ENCODE results near the gene RBM22. TPM values are rescaled to one million over a fixed set of nuclear protein-coding genes. Genes with fewer than 3 reads are reported as not detected.

The RBM22 gene
- total and polyA plus RNA-seq, 10 of the 15 experiments (the other 5 are each of a cell fraction or from before 2014, with no cell fraction given): 26.3 to 66.4 (median 43.0) TPM

GRCh38 chr5:150645070-150645700 lies 55.7 kb downstream of the RBM22 start:
- Histone ChIP-seq H2AFZ (ENCODE audit: control insufficient read depth, low read depth, low read length) (no peak overlapping the region), H3K4me3 (no peak overlapping the region), H3K36me3 (ENCODE audit: control insufficient read depth in 2 of 2, insufficient read depth in 2 of 2, low read length in 1 of 2) (no peaks in the 10 kb centered on the region), H3K9me3 (replicated peaks; ENCODE audit: control insufficient read depth, insufficient read depth, low read length) (no peaks in the 10 kb centered on the region), H3K9ac (ENCODE audit: control insufficient read depth, insufficient read depth, low read length) (no peak overlapping the region), H3K27ac (ENCODE audit: control insufficient read depth, insufficient read depth) (no peak overlapping the region), H3K27me3 (replicated peaks in 1 of 2; ENCODE audit: control insufficient read depth in 2 of 2, insufficient read depth in 2 of 2, low read length in 1 of 2) (no peaks in the 10 kb centered on the region), H3K4me1 (ENCODE audit: control insufficient read depth, insufficient read depth, low read length) (no peaks in the 10 kb centered on the region), H4K20me1 (ENCODE audit: control insufficient read depth, insufficient read depth) (no peaks in the 10 kb centered on the region), H3K4me2 (ENCODE audit: control insufficient read depth, insufficient read depth) (no peak overlapping the region), H3K79me2 (ENCODE audit: control insufficient read depth, insufficient read depth, low read length) (no peaks in the 10 kb centered on the region)
- BruUV-seq (replicated peaks): no TSS peak
- SMC1A ChIA-PET (ENCODE audit: uncharacterized antibody, unreplicated experiment): interaction anchor here (1.0 to 2.3 kb wide), 6 partner anchors 9 to 101 kb away, joined by 3 to 7 read pairs (median 4); no protein-coding TSS in a partner anchor
- no peak for ATAC-seq
- 50% methylated on average over 4 of the region's 4 CpGs for WGBS (ENCODE audit: insufficient coverage, insufficient replicate concordance, low lambda C conversion rate, missing lambda C conversion rate)
- in situ Hi-C loops (cut with MboI): no loop called here
- POLR2A ChIA-PET: no interaction called here
- no peak for TF ChIP-seq HDGF (IDR thresholded peaks at IDR 0.05)
- no peak for TF ChIP-seq CBX3 (IDR thresholded peaks at IDR 0.05; ENCODE audit: borderline replicate concordance, low read depth)
- no peak for FAIRE-seq
- intact Hi-C loops (cut with micrococcal nuclease; ENCODE audit: unreplicated experiment): no loop called here
- RAD21 ChIA-PET (ENCODE audit: unreplicated experiment): interaction anchor here (1.5 kb wide), 1 partner anchor 89 kb away, joined by 5 read pairs; no protein-coding TSS in a partner anchor
- CTCF ChIA-PET: interaction anchor here (1.0 to 1.9 kb wide), 6 partner anchors 11 to 85 kb away, joined by 3 to 8 read pairs (median 4); no protein-coding TSS in a partner anchor
- no peak for DNase-seq (ENCODE audit: low read depth, low spot score)

DNA sequence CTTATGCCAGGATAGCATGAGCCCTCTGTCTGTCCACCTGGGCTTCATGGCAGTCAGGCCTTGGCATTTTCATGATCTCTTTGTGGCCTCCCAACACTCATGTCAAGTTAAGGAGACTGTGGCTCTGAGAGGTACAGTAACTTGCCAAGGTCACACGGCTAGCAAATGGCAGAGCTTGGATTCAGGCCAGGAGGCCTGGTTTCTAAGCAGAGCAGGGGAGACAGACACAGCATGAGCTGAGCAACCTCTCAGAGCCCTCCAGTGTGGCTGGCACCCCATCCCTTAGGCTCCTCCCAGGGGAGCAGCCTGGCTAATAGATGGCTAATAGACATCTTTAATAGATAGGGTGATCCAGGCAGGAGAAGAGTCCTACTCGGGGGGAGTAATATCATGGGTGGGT lies 56.3 kb downstream of the RBM22 start:
- no peaks in the 10 kb centered on the region for H3K9me3 ChIP-seq (replicated peaks; ENCODE audit: control insufficient read depth, insufficient read depth, low read length)
- H3K9ac ChIP-seq (ENCODE audit: control insufficient read depth, insufficient read depth, low read length): no peak overlapping the region
- ChIA-PET POLR2A (interaction anchor here (0.5 to 0.7 kb wide), 2 partner anchors 11 to 232 kb away, joined by 3 read pairs; partner anchors contain the start of gene CD74), RAD21 (ENCODE audit: unreplicated experiment) (interaction anchor here (0.6 to 1.9 kb wide), 4 partner anchors 18 to 158 kb away, joined by 3 to 9 read pairs (median 4); no protein-coding TSS in a partner anchor), SMC1A (ENCODE audit: uncharacterized antibody, unreplicated experiment) (interaction anchor here (1.3 to 2.3 kb wide), 4 partner anchors 9 to 100 kb away, joined by 4 to 7 read pairs (median 5); no protein-coding TSS in a partner anchor), CTCF (interaction anchor here (0.9 to 1.6 kb wide), 9 partner anchors 11 to 85 kb away, joined by 3 to 8 read pairs (median 4); no protein-coding TSS in a partner anchor)
- 24% methylated on average over 2 of the region's 2 CpGs for WGBS (ENCODE audit: insufficient coverage, insufficient replicate concordance, low lambda C conversion rate, missing lambda C conversion rate)
- no peak for FAIRE-seq
- ATAC-seq: peak; percentile 29
- H2AFZ ChIP-seq (ENCODE audit: control insufficient read depth, low read depth, low read length): no peak overlapping the region
- no peak for DNase-seq (ENCODE audit: low read depth, low spot score)
- BruUV-seq (replicated peaks): no TSS peak
- intact Hi-C loops (cut with micrococcal nuclease; ENCODE audit: unreplicated experiment) (no loop called here), in situ Hi-C loops (cut with MboI) (no loop called here)
- H3K27me3 ChIP-seq (replicated peaks in 1 of 2; ENCODE audit: control insufficient read depth in 2 of 2, insufficient read depth in 2 of 2, low read length in 1 of 2): no peaks in the 10 kb centered on the region
- H3K4me2 ChIP-seq (ENCODE audit: control insufficient read depth, insufficient read depth): no peak overlapping the region
- no peak overlapping the region for H3K27ac ChIP-seq (ENCODE audit: control insufficient read depth, insufficient read depth)
- H3K4me1 ChIP-seq (ENCODE audit: control insufficient read depth, insufficient read depth, low read length): no peaks in the 10 kb centered on the region
- H3K36me3 ChIP-seq (ENCODE audit: control insufficient read depth in 2 of 2, insufficient read depth in 2 of 2, low read length in 1 of 2): no peaks in the 10 kb centered on the region
- H3K79me2 ChIP-seq (ENCODE audit: control insufficient read depth, insufficient read depth, low read length): no peaks in the 10 kb centered on the region
- H4K20me1 ChIP-seq (ENCODE audit: control insufficient read depth, insufficient read depth): no peaks in the 10 kb centered on the region
- no peak overlapping the region for H3K4me3 ChIP-seq
- TF ChIP-seq CREB1 (IDR thresholded peaks at IDR 0.05; ENCODE audit: low read depth) (no peak), TCF7 (IDR thresholded peaks at IDR 0.05; ENCODE audit: borderline replicate concordance) (no peak), EZH2 (IDR thresholded peaks at IDR 0.05; ENCODE audit: borderline replicate concordance, control insufficient read depth, low read depth, low read length) (no peak), ZNF622 (IDR thresholded peaks at IDR 0.05) (no peak), FOXM1 (IDR thresholded peaks at IDR 0.05; ENCODE audit: low read depth, low read length) (no peak), NFXL1 (IDR thresholded peaks at IDR 0.05; ENCODE audit: borderline replicate concordance) (no peak)
- TF ChIP-seq, protein P1, sequence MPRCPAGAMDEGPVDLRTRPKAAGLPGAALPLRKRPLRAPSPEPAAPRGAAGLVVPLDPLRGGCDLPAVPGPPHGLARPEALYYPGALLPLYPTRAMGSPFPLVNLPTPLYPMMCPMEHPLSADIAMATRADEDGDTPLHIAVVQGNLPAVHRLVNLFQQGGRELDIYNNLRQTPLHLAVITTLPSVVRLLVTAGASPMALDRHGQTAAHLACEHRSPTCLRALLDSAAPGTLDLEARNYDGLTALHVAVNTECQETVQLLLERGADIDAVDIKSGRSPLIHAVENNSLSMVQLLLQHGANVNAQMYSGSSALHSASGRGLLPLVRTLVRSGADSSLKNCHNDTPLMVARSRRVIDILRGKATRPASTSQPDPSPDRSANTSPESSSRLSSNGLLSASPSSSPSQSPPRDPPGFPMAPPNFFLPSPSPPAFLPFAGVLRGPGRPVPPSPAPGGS (IDR thresholded peaks at IDR 0.05; ENCODE audit: borderline replicate concordance, insufficient read depth, low read depth, low read length, poor library complexity, severe bottlenecking): no peak
- TF ChIP-seq, protein P2, sequence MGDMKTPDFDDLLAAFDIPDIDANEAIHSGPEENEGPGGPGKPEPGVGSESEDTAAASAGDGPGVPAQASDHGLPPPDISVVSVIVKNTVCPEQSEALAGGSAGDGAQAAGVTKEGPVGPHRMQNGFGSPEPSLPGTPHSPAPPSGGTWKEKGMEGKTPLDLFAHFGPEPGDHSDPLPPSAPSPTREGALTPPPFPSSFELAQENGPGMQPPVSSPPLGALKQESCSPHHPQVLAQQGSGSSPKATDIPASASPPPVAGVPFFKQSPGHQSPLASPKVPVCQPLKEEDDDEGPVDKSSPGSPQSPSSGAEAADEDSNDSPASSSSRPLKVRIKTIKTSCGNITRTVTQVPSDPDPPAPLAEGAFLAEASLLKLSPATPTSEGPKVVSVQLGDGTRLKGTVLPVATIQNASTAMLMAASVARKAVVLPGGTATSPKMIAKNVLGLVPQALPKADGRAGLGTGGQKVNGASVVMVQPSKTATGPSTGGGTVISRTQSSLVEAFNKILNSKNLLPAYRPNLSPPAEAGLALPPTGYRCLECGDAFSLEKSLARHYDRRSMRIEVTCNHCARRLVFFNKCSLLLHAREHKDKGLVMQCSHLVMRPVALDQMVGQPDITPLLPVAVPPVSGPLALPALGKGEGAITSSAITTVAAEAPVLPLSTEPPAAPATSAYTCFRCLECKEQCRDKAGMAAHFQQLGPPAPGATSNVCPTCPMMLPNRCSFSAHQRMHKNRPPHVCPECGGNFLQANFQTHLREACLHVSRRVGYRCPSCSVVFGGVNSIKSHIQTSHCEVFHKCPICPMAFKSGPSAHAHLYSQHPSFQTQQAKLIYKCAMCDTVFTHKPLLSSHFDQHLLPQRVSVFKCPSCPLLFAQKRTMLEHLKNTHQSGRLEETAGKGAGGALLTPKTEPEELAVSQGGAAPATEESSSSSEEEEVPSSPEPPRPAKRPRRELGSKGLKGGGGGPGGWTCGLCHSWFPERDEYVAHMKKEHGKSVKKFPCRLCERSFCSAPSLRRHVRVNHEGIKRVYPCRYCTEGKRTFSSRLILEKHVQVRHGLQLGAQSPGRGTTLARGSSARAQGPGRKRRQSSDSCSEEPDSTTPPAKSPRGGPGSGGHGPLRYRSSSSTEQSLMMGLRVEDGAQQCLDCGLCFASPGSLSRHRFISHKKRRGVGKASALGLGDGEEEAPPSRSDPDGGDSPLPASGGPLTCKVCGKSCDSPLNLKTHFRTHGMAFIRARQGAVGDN (IDR thresholded peaks at IDR 0.05): no peak
